Esophagus muscularis mucosa (tissue), 4 donors: ENCODE results near the gene MAP3K9.

Experiments used
- EP300 ChIP-seq: sonication (generic); formaldehyde crosslinking; IDR thresholded peaks from one replicate; pipeline ENCODE4 v1.6.1; 2017; ENCODE audit warnings: antibody characterized with exemption
- POLR2A ChIP-seq: fragments of 450-650 bp; IDR thresholded peaks from one replicate; pipeline ENCODE4 v1.6.1; 2017; ENCODE audit warnings: antibody characterized with exemption, moderate library complexity, mild to moderate bottlenecking, low read depth
- POLR2AphosphoS5 ChIP-seq, 2 donors: sonication (generic); formaldehyde crosslinking; IDR thresholded peaks; one replicate each; pipeline ENCODE4 v1.6.1; 2017; ENCODE audit warnings: antibody characterized with exemption in 2 of 2
- TF ChIP-seq, protein P1 (sequence below), 3 experiments: fragments of 200-600 bp in 2 of 3; fragments of 450-650 bp in 1 of 3; sonication (generic) in 2 of 3; IDR thresholded peaks; one replicate each; pipeline ENCODE4 v1.5.1; 2017 to 2019; ENCODE audit warnings: antibody characterized with exemption in 3 of 3, mild to moderate bottlenecking in 2 of 3, moderate library complexity in 1 of 3

DNA sequence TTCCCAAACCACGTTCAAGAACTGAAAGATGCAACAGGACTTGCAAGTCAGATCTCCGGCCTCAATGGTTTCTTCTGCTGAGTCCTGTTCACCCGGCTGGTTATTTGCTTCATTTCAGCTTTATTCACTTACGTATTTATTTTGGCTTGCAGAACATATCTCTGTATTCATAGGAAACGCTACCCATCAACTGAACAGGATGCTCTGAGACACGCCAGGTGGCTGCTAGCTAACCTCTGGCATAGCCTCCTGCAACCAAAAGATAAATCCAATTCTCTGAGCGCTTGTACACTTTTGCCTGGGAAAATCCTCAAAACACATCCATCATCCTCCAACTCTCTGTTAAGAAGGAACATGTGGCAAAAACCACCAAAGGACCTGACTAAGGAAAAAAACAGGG is 17.3 kb downstream of the MAP3K9 start:
- TF ChIP-seq, protein P1, sequence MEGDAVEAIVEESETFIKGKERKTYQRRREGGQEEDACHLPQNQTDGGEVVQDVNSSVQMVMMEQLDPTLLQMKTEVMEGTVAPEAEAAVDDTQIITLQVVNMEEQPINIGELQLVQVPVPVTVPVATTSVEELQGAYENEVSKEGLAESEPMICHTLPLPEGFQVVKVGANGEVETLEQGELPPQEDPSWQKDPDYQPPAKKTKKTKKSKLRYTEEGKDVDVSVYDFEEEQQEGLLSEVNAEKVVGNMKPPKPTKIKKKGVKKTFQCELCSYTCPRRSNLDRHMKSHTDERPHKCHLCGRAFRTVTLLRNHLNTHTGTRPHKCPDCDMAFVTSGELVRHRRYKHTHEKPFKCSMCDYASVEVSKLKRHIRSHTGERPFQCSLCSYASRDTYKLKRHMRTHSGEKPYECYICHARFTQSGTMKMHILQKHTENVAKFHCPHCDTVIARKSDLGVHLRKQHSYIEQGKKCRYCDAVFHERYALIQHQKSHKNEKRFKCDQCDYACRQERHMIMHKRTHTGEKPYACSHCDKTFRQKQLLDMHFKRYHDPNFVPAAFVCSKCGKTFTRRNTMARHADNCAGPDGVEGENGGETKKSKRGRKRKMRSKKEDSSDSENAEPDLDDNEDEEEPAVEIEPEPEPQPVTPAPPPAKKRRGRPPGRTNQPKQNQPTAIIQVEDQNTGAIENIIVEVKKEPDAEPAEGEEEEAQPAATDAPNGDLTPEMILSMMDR (IDR thresholded peaks at IDR 0.05), result no peak
- TF ChIP-seq POLR2A (no peak), POLR2AphosphoS5 (IDR thresholded peaks at IDR 0.05) (no peak), EP300 (no peak)
